Ovary (tissue), 9 donors: ENCODE measurements around the gene DUSP1. TPM values are rescaled to one million over a fixed set of nuclear protein-coding genes. Genes with fewer than 3 reads are reported as not detected.

Experiments
- DNase-seq, 5 donors: peaks; one replicate each; pipeline ENCODE4 v3.0.0-alpha.2; 2019 to 2020
- H3K27ac ChIP-seq, 2 donors: fragments of 200-600 bp; one replicate each; pipeline versions ENCODE4 v1.5.1 to v1.8.0; 2019 to 2022
- H3K27me3 ChIP-seq: fragments of 200-600 bp; one replicate; pipeline ENCODE4 v1.8.0; 2022
- H3K36me3 ChIP-seq: fragments of 200-600 bp; sonication (generic); one replicate; pipeline ENCODE4 v1.5.1; 2019
- H3K4me1 ChIP-seq: one replicate; pipeline ENCODE4 v1.8.1; 2013; ENCODE audit warnings: mild to moderate bottlenecking, moderate library complexity; ENCODE audit not compliant: insufficient read depth
- H3K4me3 ChIP-seq: fragments of 200-600 bp; sonication (generic); one replicate; pipeline ENCODE4 v1.5.1; 2017
- H3K9me3 ChIP-seq, 2 donors: fragments of 200-600 bp in 1 of 2; sonication (generic) in 1 of 2; one replicate each; pipeline versions ENCODE4 v1.5.1 to v1.8.1; 2013 to 2019; ENCODE audit warnings: mild to moderate bottlenecking in 1 of 2, moderate library complexity in 1 of 2
- CTCF ChIP-seq, 3 donors: fragments of 450-650 bp in 2 of 3; fragments of 200-600 bp in 1 of 3; IDR thresholded peaks; one replicate each; pipeline versions ENCODE4 v1.5.1 to v1.8.0; 2016 to 2022; ENCODE audit warnings: antibody characterized with exemption in 3 of 3, mild to moderate bottlenecking in 1 of 3
- EP300 ChIP-seq: sonication (generic); formaldehyde crosslinking; IDR thresholded peaks from one replicate; pipeline ENCODE4 v1.6.1; 2017; ENCODE audit warnings: antibody characterized with exemption
- POLR2A ChIP-seq: fragments of 450-650 bp; IDR thresholded peaks from one replicate; pipeline ENCODE4 v1.6.1; 2017; ENCODE audit warnings: antibody characterized with exemption, mild to moderate bottlenecking, moderate library complexity
- WGBS, 3 donors: extraction: QIAGEN DNeasy Blood & Tissue Kit in 1 of 3; methylation state at CpG; one replicate each; pipeline versions ENCODE4 v1.1.5 to v1.1.7; 2013 to 2017; 5-methylcytosine and 5-hydroxymethylcytosine counted together
- intact Hi-C, 4 donors: fragments of 100-400 bp; cut with DNase I; formaldehyde crosslinking; loops; one replicate each; pipeline versions ENCODE4 v1.11.0 to v1.15.1; 2022 to 2023
- polyA plus RNA-seq, 2 donors: library from polyadenylated mRNA; stranded (reverse); fragments of 200-250 nt in 1 of 2; fragments of 350-450 nt in 1 of 2; fragmentation: Illumina TruSeq in 1 of 2; extraction: RNeasy Lipid Tissue Mini Kit (QIAGEN cat#74804) in 1 of 2; gene quantifications; one replicate each; pipeline ENCODE4 v1.2.3, GENCODE V29; 2013 to 2014
- small RNA-seq: library from RNA; depleted of rRNA; stranded (forward); fragments of <200 nt; gene quantifications from one replicate; pipeline ENCODE3, GENCODE V24; 2016
- total RNA-seq, 7 donors: library from RNA; depleted of rRNA in 2 of 7; stranded (reverse); fragments of >200 nt in 2 of 7; fragmentation: NEBNext Ultra II Directional in 3 of 7; extraction: Animal tissue kit (Norgen Biotek cat#: 25700) in 3 of 7; gene quantifications; one replicate each; pipeline versions ENCODE4 v1.1.0 to v1.2.4, GENCODE V29; 2016 to 2023
- donor health status: DM: no; HTN: no; CAD: no; lungs with moderate emphysema.
- donor health status: DM: no; HTN: no; CAD: no.
- donor health status: Bipolar disorder and iron deficiency.
- donor health status: DM: yes; HTN: yes; CAD: no.
- donor health status: DM: no; HTN: no; CAD: no.
- donor health status: DM: yes; HTN: yes; CAD: no.

DUSP1 gene
- total and polyA plus RNA-seq, 9 donors, result 112 to 2,672 (median 201) TPM

GRCh38 chr5:172720655-172721054, 50.3 kb downstream of the DUSP1 start:
- H3K36me3 ChIP-seq, result no peaks in the 10 kb centered on the region
- intact Hi-C loops, result loop anchor here in 1 of 4 donors (10.0 kb wide), 1 partner anchor 334 kb away; the partner anchor contains the start of gene CREBRF
- peak overlapping the region in 1 of 2 donors; percentile 18 for H3K27ac ChIP-seq
- peaks cover 5% of the 10 kb centered on the region for H3K4me1 ChIP-seq
- no peak overlapping the region for H3K4me3 ChIP-seq
- H3K9me3 ChIP-seq, result no peaks in the 10 kb centered on the region
- no peak for DNase-seq
- WGBS, 3 donors, result 69 to 79% (median 76%) methylated on average over 5 of the region's 5 CpGs
- TF ChIP-seq CTCF (IDR thresholded peaks at IDR 0.05), result no peak
- TF ChIP-seq POLR2A, result no peak
- TF ChIP-seq EP300, result no peak
- H3K27me3 ChIP-seq, result no peaks in the 10 kb centered on the region

DNA sequence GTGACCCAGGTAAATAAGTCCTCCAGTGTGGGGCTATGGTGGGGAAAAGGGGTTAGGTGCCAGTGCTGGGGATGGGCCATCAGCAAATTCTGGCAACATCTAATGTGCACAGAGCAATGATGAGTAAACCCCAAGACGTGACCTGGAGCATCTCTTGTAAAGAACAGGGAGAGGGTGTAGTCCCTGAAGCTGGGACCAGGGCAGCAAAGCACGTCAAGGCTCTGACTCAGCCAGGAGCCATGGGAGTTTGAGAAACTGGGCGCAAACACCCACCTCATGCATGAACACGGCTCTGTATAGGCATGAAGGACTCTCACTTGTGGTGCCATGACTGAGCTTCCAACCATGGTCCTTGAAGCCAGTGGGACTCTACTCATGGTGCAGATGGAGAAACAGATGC, 51.8 kb downstream of the DUSP1 start:
- 88 to 95% (median 92%) methylated on average over 4 of the region's 4 CpGs for WGBS, 3 donors
- no peak overlapping the region for H3K27ac ChIP-seq
- no peaks in the 10 kb centered on the region for H3K36me3 ChIP-seq
- no peak for DNase-seq
- peaks cover 5% of the 10 kb centered on the region for H3K4me1 ChIP-seq
- H3K9me3 ChIP-seq, result no peaks in the 10 kb centered on the region
- H3K4me3 ChIP-seq, result no peak overlapping the region
- no peaks in the 10 kb centered on the region for H3K27me3 ChIP-seq
- intact Hi-C loops, result loop anchor here in 3 of 4 donors (5.0 kb wide), 3 partner anchors 48 to 148 kb away; partner anchors contain the start of gene DUSP1 (in 1 of the 3)
- TF ChIP-seq POLR2A (no peak), EP300 (no peak), CTCF (IDR thresholded peaks at IDR 0.05) (no peak)

DNA sequence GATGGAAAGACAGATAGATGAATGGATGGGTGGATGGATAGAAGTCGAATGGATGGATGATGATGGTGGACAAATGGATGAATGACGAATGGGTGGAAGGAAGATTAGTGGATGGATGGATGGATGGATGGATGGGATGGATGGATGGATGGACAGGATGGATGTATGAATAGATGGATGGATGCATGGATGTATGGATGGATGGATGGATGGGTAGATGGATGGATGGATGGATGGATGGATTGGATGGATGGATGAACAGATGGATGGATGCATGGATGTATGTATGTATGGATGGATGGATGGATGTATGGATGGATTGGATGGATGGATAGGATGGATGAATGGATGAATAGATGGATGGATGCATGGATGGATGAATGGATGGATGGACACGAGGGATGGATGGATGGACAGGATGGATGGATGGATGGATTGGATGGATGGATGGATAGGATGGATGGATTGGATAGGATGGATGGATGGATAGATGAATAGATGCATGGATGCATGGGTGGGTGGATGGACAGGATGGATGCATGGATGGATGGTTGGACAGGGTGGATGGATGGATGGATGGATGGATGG, 52.4 kb downstream of the DUSP1 start:
- H3K27ac ChIP-seq, result no peak overlapping the region
- 93 to 96% (median 95%) methylated on average over 3 of the region's 3 CpGs for WGBS, 3 donors
- TF ChIP-seq CTCF (IDR thresholded peaks at IDR 0.05) (no peak), POLR2A (no peak), EP300 (no peak)
- H3K9me3 ChIP-seq, result no peaks in the 10 kb centered on the region
- intact Hi-C loops, result loop anchor here in 3 of 4 donors (5.0 kb wide), 3 partner anchors 49 to 149 kb away; partner anchors contain the start of gene DUSP1 (in 1 of the 3)
- H3K4me1 ChIP-seq, result peaks cover 5% of the 10 kb centered on the region
- no peak overlapping the region for H3K4me3 ChIP-seq
- no peaks in the 10 kb centered on the region for H3K36me3 ChIP-seq
- H3K27me3 ChIP-seq, result no peaks in the 10 kb centered on the region
- DNase-seq, result no peak

Small RNAs within 50 kb of the gene (small RNA-seq; reads per million reads assigned to genes)
- not detected for gene AC022217.4
- not detected for gene RF00019

Other genes starting within 250 kb of the DUSP1 start
- gene NEURL1B, start 129.9 kb downstream of the DUSP1 start, total RNA-seq, result 10 to 100 TPM; 15.0 to 75.1 (median 36.3) TPM
- 10 to 100 TPM; 24.2 to 39.0 TPM for gene NEURL1B, start 129.9 kb downstream of the DUSP1 start, polyA plus RNA-seq
- 100 to 1,000 TPM in 2 of 7 donors, 10 to 100 TPM in 5; 41.7 to 132 (median 92.3) TPM for gene ERGIC1, start 63.1 kb upstream of the DUSP1 start, total RNA-seq
- gene ERGIC1, start 63.1 kb upstream of the DUSP1 start, polyA plus RNA-seq, result 100 to 1,000 TPM in 1 of 2 donors, 10 to 100 TPM in 1; 76.4 to 147 TPM
- 10 to 100 TPM; 19.8 to 34.8 (median 24.3) TPM for gene RPL26L1, start 188.2 kb upstream of the DUSP1 start, total RNA-seq
- gene RPL26L1, start 188.2 kb upstream of the DUSP1 start, polyA plus RNA-seq, result 10 to 100 TPM; 36.3 to 42.2 TPM
- gene ATP6V0E1, start 212.6 kb upstream of the DUSP1 start, total RNA-seq, result 100 to 1,000 TPM in 6 of 7 donors, 10 to 100 TPM in 1; 99.7 to 171 (median 161) TPM
- 100 to 1,000 TPM; 211 to 376 TPM for gene ATP6V0E1, start 212.6 kb upstream of the DUSP1 start, polyA plus RNA-seq